CD8-positive, alpha-beta memory T cell (primary cell): Measurements from ENCODE around the gene OLFML1. TPM values are rescaled to one million over a fixed set of nuclear protein-coding genes. Genes with fewer than 3 reads are reported as not detected.

Experiments
- CTCF ChIA-PET: fragments of 350-600 bp; sonication (Branson Sonifier 250); formaldehyde crosslinking; loops from one replicate; lab custom pipeline; 2021; ENCODE audit warnings: antibody characterized with exemption; lab: Charles Lee
- POLR2A ChIA-PET: fragments of 350-600 bp; sonication (Branson Sonifier 250); formaldehyde crosslinking; loops from one replicate; lab custom pipeline; 2021; ENCODE audit warnings: antibody characterized with exemption; lab: Charles Lee
- DNase-seq, 5 donors: peaks; one replicate each; pipeline versions ENCODE4 v3.0.0 to v3.0.0-alpha.2; 2020 to 2022; ENCODE audit warnings: mixed read lengths in 1 of 5
- H3K27ac ChIP-seq: one replicate; pipeline ENCODE4 v1.7.0; 2013; ENCODE audit warnings: low read depth, mild to moderate bottlenecking, low read length, moderate library complexity
- H3K27me3 ChIP-seq: 2 replicates; pipeline ENCODE4 v1.7.0; 2013; ENCODE audit warnings: low read length, mild to moderate bottlenecking; ENCODE audit not compliant: insufficient read depth, poor library complexity, severe bottlenecking
- H3K36me3 ChIP-seq: 2 replicates; pipeline ENCODE4 v1.7.0; 2013; ENCODE audit warnings: mild to moderate bottlenecking, low read length, moderate library complexity; ENCODE audit not compliant: insufficient read depth
- H3K4me1 ChIP-seq: 2 replicates; pipeline ENCODE4 v1.7.0; 2013; ENCODE audit warnings: mild to moderate bottlenecking, low read length, moderate library complexity; ENCODE audit not compliant: insufficient read depth
- H3K4me3 ChIP-seq: 2 replicates; pipeline ENCODE4 v1.7.0; 2013; ENCODE audit warnings: mild to moderate bottlenecking, low read length
- H3K9me3 ChIP-seq: 2 replicates; pipeline ENCODE4 v1.7.0; 2013; ENCODE audit warnings: mild to moderate bottlenecking, low read length
- H3K27ac Mint-ChIP-seq, 8 donors: one replicate each; pipeline ENCODE4 v1.8.0; 2020 to 2021; ENCODE audit warnings: mixed read lengths in 8 of 8, mild to moderate bottlenecking in 6 of 8, inconsistent platforms in 3 of 8, moderate library complexity in 3 of 8
- H3K27me3 Mint-ChIP-seq, 2 donors: one replicate each; pipeline ENCODE4 v1.8.0; 2020 to 2021; ENCODE audit warnings: mixed read lengths in 2 of 2, mild to moderate bottlenecking in 1 of 2, moderate library complexity in 1 of 2
- H3K36me3 Mint-ChIP-seq, 3 donors: one replicate each; pipeline ENCODE4 v1.8.0; 2020 to 2021; ENCODE audit warnings: mixed read lengths in 3 of 3, inconsistent platforms in 1 of 3, mild to moderate bottlenecking in 1 of 3
- H3K4me1 Mint-ChIP-seq, 3 donors: one replicate each; pipeline ENCODE4 v1.8.0; 2020 to 2021; ENCODE audit warnings: mixed read lengths in 3 of 3, inconsistent platforms in 1 of 3, mild to moderate bottlenecking in 1 of 3
- H3K4me3 Mint-ChIP-seq, 7 donors: one replicate each; pipeline ENCODE4 v1.8.0; 2020 to 2021; ENCODE audit warnings: mixed read lengths in 7 of 7, mild to moderate bottlenecking in 6 of 7, moderate library complexity in 4 of 7, inconsistent platforms in 2 of 7
- H3K9me3 Mint-ChIP-seq, 5 donors: one replicate each; pipeline ENCODE4 v1.8.0; 2020 to 2022; ENCODE audit warnings: mixed read lengths in 5 of 5, mild to moderate bottlenecking in 3 of 5, moderate library complexity in 2 of 5, inconsistent platforms in 1 of 5
- polyA plus RNA-seq: library from polyadenylated mRNA; unstranded; fragments of 300-500 nt; fragmentation: Illumina TruSeq; gene quantifications from one replicate; pipeline ENCODE4 v1.2.3, GENCODE V29; 2021
- total RNA-seq, 2 experiments: library from RNA; stranded (reverse); gene quantifications; one replicate each; pipeline ENCODE4 v1.2.3, GENCODE V29; 2021

OLFML1 gene
- total RNA-seq (not detected), polyA plus RNA-seq (not detected)

- Mint-ChIP-seq H3K4me1 (no peaks in the 10 kb centered on the region), H3K36me3 (no peaks in the 10 kb centered on the region), H3K4me3 (no peak within 1 kb of the TSS), H3K27ac (no peak within 1 kb of the TSS), H3K27me3 (peaks cover 7 to 17% of the 10 kb centered on the region in 2 donors), H3K9me3 (no peaks in the 10 kb centered on the region)
- no peaks in the 10 kb centered on the region for H3K4me1 ChIP-seq
- no peak within 1 kb of the TSS for H3K27ac ChIP-seq
- ChIA-PET CTCF (interaction anchor here (1.0 kb wide), 1 partner anchor 180 kb away, joined by 3 read pairs; no protein-coding TSS in a partner anchor), POLR2A (no interaction called here)
- no peaks in the 10 kb centered on the region for H3K9me3 ChIP-seq
- H3K4me3 ChIP-seq: no peak within 1 kb of the TSS
- no peak for DNase-seq
- H3K36me3 ChIP-seq: no peaks in the 10 kb centered on the region
- no peaks in the 10 kb centered on the region for H3K27me3 ChIP-seq
Measured at GRCh38 chr11:7485186-7486097, at the start of gene OLFML1. Gene OLFML1 (plus strand): TSS chr11:7485506. CDS start chr11:7485876, 370 bp downstream.

GRCh38 chr11:7436146-7436545 lies 49.2 kb upstream of the OLFML1 start:
- Histone ChIP-seq H3K27me3 (no peaks in the 10 kb centered on the region), H3K4me3 (no peak overlapping the region), H3K36me3 (no peaks in the 10 kb centered on the region), H3K4me1 (peaks cover 12% of the 10 kb centered on the region), H3K9me3 (no peaks in the 10 kb centered on the region), H3K27ac (no peak overlapping the region)
- Mint-ChIP-seq H3K4me3 (peak overlapping the region in 5 of 7 donors; percentile 57 to 77 (median 65)), H3K4me1 (peaks cover 17 to 25% (median 22%) of the 10 kb centered on the region in 3 donors), H3K27me3 (peaks cover 0 to 1% of the 10 kb centered on the region in 2 donors), H3K36me3 (peaks cover 0 to under 1% (median 0%) of the 10 kb centered on the region in 3 donors), H3K9me3 (no peaks in the 10 kb centered on the region), H3K27ac (peak overlapping the region in 7 of 8 donors; percentile 15 to 93 (median 82))
- ChIA-PET POLR2A (interaction anchor here (0.6 kb wide), 1 partner anchor 193 kb away, joined by 5 read pairs; no protein-coding TSS in a partner anchor), CTCF (no interaction called here)
- DNase-seq: no peak

- peak in 2 of 5 donors; percentile 3 to 15 for DNase-seq
- Histone ChIP-seq H3K27me3 (no peaks in the 10 kb centered on the region), H3K27ac (no peak overlapping the region), H3K9me3 (no peaks in the 10 kb centered on the region), H3K36me3 (no peaks in the 10 kb centered on the region), H3K4me3 (peak overlapping the region; percentile 4), H3K4me1 (peaks cover 12% of the 10 kb centered on the region)
- Mint-ChIP-seq H3K27me3 (peaks cover 0 to 1% of the 10 kb centered on the region in 2 donors), H3K4me3 (peak overlapping the region in 6 of 7 donors; percentile 37 to 77 (median 65)), H3K9me3 (no peaks in the 10 kb centered on the region), H3K27ac (peak overlapping the region in 7 of 8 donors; percentile 2 to 93 (median 83)), H3K4me1 (peaks cover 17 to 25% (median 22%) of the 10 kb centered on the region in 3 donors), H3K36me3 (no peaks in the 10 kb centered on the region)
- POLR2A ChIA-PET: no interaction called here
- CTCF ChIA-PET: no interaction called here
Measured at GRCh38 chr11:7436657-7437056, 48.6 kb upstream of the OLFML1 start.

GRCh38 chr11:7437696-7438095 lies 47.6 kb upstream of the OLFML1 start:
- Mint-ChIP-seq H3K4me1 (peaks cover 17 to 25% (median 22%) of the 10 kb centered on the region in 3 donors), H3K27ac (peak overlapping the region in 3 of 8 donors; percentile 8 to 78 (median 52)), H3K4me3 (peak overlapping the region in 1 of 7 donors; percentile 5), H3K36me3 (no peaks in the 10 kb centered on the region), H3K9me3 (no peaks in the 10 kb centered on the region), H3K27me3 (peaks cover 0 to 1% of the 10 kb centered on the region in 2 donors)
- ChIA-PET CTCF (no interaction called here), POLR2A (no interaction called here)
- H3K27ac ChIP-seq: no peak overlapping the region
- no peak overlapping the region for H3K4me3 ChIP-seq
- H3K27me3 ChIP-seq: no peaks in the 10 kb centered on the region
- no peaks in the 10 kb centered on the region for H3K9me3 ChIP-seq
- peaks cover 12% of the 10 kb centered on the region for H3K4me1 ChIP-seq
- no peaks in the 10 kb centered on the region for H3K36me3 ChIP-seq
- DNase-seq: no peak

- H3K27ac ChIP-seq: no peak overlapping the region
- ChIA-PET POLR2A (no interaction called here), CTCF (interaction anchor here (1.3 kb wide), 1 partner anchor 32 kb away, joined by 3 read pairs; no protein-coding TSS in a partner anchor)
- no peak overlapping the region for H3K4me3 ChIP-seq
- peaks cover 12% of the 10 kb centered on the region for H3K4me1 ChIP-seq
- no peaks in the 10 kb centered on the region for H3K27me3 ChIP-seq
- Mint-ChIP-seq H3K4me1 (peaks cover 17 to 25% (median 22%) of the 10 kb centered on the region in 3 donors), H3K27me3 (peaks cover 4 to 6% of the 10 kb centered on the region in 2 donors), H3K4me3 (no peak overlapping the region), H3K27ac (peak overlapping the region in 1 of 8 donors; percentile 21), H3K36me3 (no peaks in the 10 kb centered on the region), H3K9me3 (no peaks in the 10 kb centered on the region)
- H3K36me3 ChIP-seq: no peaks in the 10 kb centered on the region
- H3K9me3 ChIP-seq: no peaks in the 10 kb centered on the region
- DNase-seq: no peak
Measured at GRCh38 chr11:7439746-7440320, 45.5 kb upstream of the OLFML1 start.

- Mint-ChIP-seq H3K27me3 (peaks cover 8 to 10% of the 10 kb centered on the region in 2 donors), H3K9me3 (no peaks in the 10 kb centered on the region), H3K36me3 (no peaks in the 10 kb centered on the region), H3K4me1 (peaks cover 0 to 8% (median 0%) of the 10 kb centered on the region in 3 donors), H3K27ac (no peak overlapping the region), H3K4me3 (no peak overlapping the region)
- no peaks in the 10 kb centered on the region for H3K9me3 ChIP-seq
- H3K27ac ChIP-seq: no peak overlapping the region
- no peaks in the 10 kb centered on the region for H3K27me3 ChIP-seq
- no peaks in the 10 kb centered on the region for H3K36me3 ChIP-seq
- ChIA-PET POLR2A (no interaction called here), CTCF (interaction anchor here (0.6 to 4.1 kb wide), 18 partner anchors 8 to 630 kb away, joined by 3 to 17 read pairs (median 4); no protein-coding TSS in a partner anchor)
- DNase-seq: peak; percentile 41 to 71 (median 48)
- no peaks in the 10 kb centered on the region for H3K4me1 ChIP-seq
- no peak overlapping the region for H3K4me3 ChIP-seq
Measured at GRCh38 chr11:7442588-7443215, 42.6 kb upstream of the OLFML1 start.

- no peaks in the 10 kb centered on the region for H3K4me1 Mint-ChIP-seq
- POLR2A ChIA-PET: no interaction called here
Measured at GRCh38 chr11:7444091-7444981, 41.0 kb upstream of the OLFML1 start.

More at GRCh38 chr11:7444091-7444981, 41.0 kb upstream of the OLFML1 start:
- Mint-ChIP-seq H3K4me3 (no peak overlapping the region), H3K27me3 (peaks cover 8% of the 10 kb centered on the region in 2 donors), H3K36me3 (no peaks in the 10 kb centered on the region), H3K27ac (no peak overlapping the region), H3K9me3 (no peaks in the 10 kb centered on the region)
- H3K27me3 ChIP-seq: no peaks in the 10 kb centered on the region
- H3K27ac ChIP-seq: no peak overlapping the region
- no peaks in the 10 kb centered on the region for H3K9me3 ChIP-seq
- H3K36me3 ChIP-seq: no peaks in the 10 kb centered on the region
- H3K4me3 ChIP-seq: no peak overlapping the region
- no peaks in the 10 kb centered on the region for H3K4me1 ChIP-seq
- CTCF ChIA-PET: interaction anchor here (4.1 kb wide), 1 partner anchor 10 kb away, joined by 17 read pairs; no protein-coding TSS in a partner anchor
- no peak for DNase-seq
